Nephron (organoid): ENCODE data around the gene ZNF326.

Experiments
- H3K27ac Mint-ChIP-seq, 3 experiments: 2 replicates each; pipeline ENCODE4 v1.8.0; 2020; ENCODE audit warnings: mixed read lengths in 3 of 3, mild to moderate bottlenecking in 2 of 3, moderate library complexity in 1 of 3
- H3K27me3 Mint-ChIP-seq: 2 replicates; pipeline ENCODE4 v1.8.0; 2021; ENCODE audit warnings: low read depth, mild to moderate bottlenecking, moderate library complexity, mixed read lengths
- H3K36me3 Mint-ChIP-seq: 2 replicates; pipeline ENCODE4 v1.8.0; 2020; ENCODE audit warnings: low read depth, mixed read lengths
- H3K4me1 Mint-ChIP-seq: 2 replicates; pipeline ENCODE4 v1.8.0; 2020; ENCODE audit warnings: mixed read lengths
- H3K4me3 Mint-ChIP-seq, 3 experiments: 2 replicates each; pipeline ENCODE4 v1.8.0; 2020; ENCODE audit warnings: mild to moderate bottlenecking in 3 of 3, mixed read lengths in 3 of 3, moderate library complexity in 2 of 3
- H3K9me3 Mint-ChIP-seq: 2 replicates; pipeline ENCODE4 v1.8.0; 2020; ENCODE audit warnings: mixed read lengths
- CTCF ChIP-seq, 3 experiments: fragments of 200-600 bp; sonication (generic); IDR thresholded peaks; one replicate each; pipeline ENCODE4 v1.5.0; 2021; ENCODE audit warnings: antibody characterized with exemption in 3 of 3; ENCODE audit not compliant: unreplicated experiment in 3 of 3

ZNF326 gene

GRCh38 chr1:89954401-89954800 is 40.5 kb upstream of the ZNF326 start:
- peak overlapping the region in 1 of 3 experiments; percentile 29 for H3K27ac Mint-ChIP-seq
- TF ChIP-seq CTCF (IDR thresholded peaks at IDR 0.05; ENCODE audit: unreplicated experiment in 3 of 3): no peak
- peaks cover 2% of the 10 kb centered on the region for H3K9me3 Mint-ChIP-seq
- no peaks in the 10 kb centered on the region for H3K36me3 Mint-ChIP-seq
- H3K4me1 Mint-ChIP-seq: peaks cover 5% of the 10 kb centered on the region
- H3K27me3 Mint-ChIP-seq: no peaks in the 10 kb centered on the region
- no peak overlapping the region for H3K4me3 Mint-ChIP-seq

- Mint-ChIP-seq H3K4me1 (peaks cover 5% of the 10 kb centered on the region), H3K27ac (no peak overlapping the region), H3K9me3 (peaks cover 3% of the 10 kb centered on the region), H3K36me3 (no peaks in the 10 kb centered on the region), H3K4me3 (no peak overlapping the region), H3K27me3 (no peaks in the 10 kb centered on the region)
- TF ChIP-seq CTCF (IDR thresholded peaks at IDR 0.05; ENCODE audit: unreplicated experiment in 3 of 3): no peak
These were observed 39.4 kb upstream of the ZNF326 start for GRCh38 chr1:89955311-89956205.

- Mint-ChIP-seq H3K4me1 (peaks cover 5% of the 10 kb centered on the region), H3K27me3 (no peaks in the 10 kb centered on the region), H3K27ac (no peak overlapping the region), H3K9me3 (peaks cover 6% of the 10 kb centered on the region), H3K36me3 (no peaks in the 10 kb centered on the region), H3K4me3 (no peak overlapping the region)
- no peak for TF ChIP-seq CTCF (IDR thresholded peaks at IDR 0.05; ENCODE audit: unreplicated experiment in 3 of 3)
These were observed 37.8 kb upstream of the ZNF326 start for GRCh38 chr1:89957107-89957506.

- no peaks in the 10 kb centered on the region for H3K27me3 Mint-ChIP-seq
- H3K36me3 Mint-ChIP-seq: no peaks in the 10 kb centered on the region
- peaks cover 7% of the 10 kb centered on the region for H3K9me3 Mint-ChIP-seq
- TF ChIP-seq CTCF (IDR thresholded peaks at IDR 0.05; ENCODE audit: unreplicated experiment in 3 of 3): no peak
- no peak overlapping the region for H3K4me3 Mint-ChIP-seq
- H3K27ac Mint-ChIP-seq: no peak overlapping the region
- H3K4me1 Mint-ChIP-seq: peaks cover 5% of the 10 kb centered on the region
These were observed 35.9 kb upstream of the ZNF326 start for GRCh38 chr1:89958851-89959654.

GRCh38 chr1:89959719-89960118 is 35.2 kb upstream of the ZNF326 start:
- Mint-ChIP-seq H3K4me1 (peaks cover 5% of the 10 kb centered on the region), H3K27ac (no peak overlapping the region), H3K9me3 (peaks cover 7% of the 10 kb centered on the region), H3K4me3 (no peak overlapping the region), H3K27me3 (no peaks in the 10 kb centered on the region), H3K36me3 (no peaks in the 10 kb centered on the region)
- TF ChIP-seq CTCF (IDR thresholded peaks at IDR 0.05; ENCODE audit: unreplicated experiment in 3 of 3): no peak
